HG03064 (cell line): Measurements from ENCODE around the gene PODXL2.

Source experiments
- ATAC-seq: cut with Tn5 transposase; IDR thresholded peaks from one replicate; pipeline ENCODE4 v1.9.1; 2021; ENCODE audit warnings: low read depth; ENCODE audit not compliant: unreplicated experiment

PODXL2 gene

DNA sequence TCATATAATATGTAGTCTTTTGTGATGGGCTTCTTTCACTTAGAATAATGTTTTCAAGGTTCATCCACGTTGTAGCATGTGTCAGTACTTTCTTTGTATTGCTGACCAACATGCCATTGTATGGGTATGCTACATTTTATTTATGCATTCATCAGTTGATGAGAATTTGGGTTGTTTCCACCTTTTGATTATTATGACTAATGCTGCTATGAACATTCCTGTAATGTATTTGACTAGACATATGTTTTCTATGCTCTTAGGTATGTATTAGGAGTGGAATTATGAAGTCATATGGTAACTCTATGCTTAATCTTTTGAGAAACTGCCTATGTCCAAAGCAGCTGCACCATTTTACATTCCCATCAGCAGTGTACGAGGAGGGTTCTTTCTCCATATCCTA lies 3.2 kb upstream of the PODXL2 start:
- no peak for ATAC-seq

DNA sequence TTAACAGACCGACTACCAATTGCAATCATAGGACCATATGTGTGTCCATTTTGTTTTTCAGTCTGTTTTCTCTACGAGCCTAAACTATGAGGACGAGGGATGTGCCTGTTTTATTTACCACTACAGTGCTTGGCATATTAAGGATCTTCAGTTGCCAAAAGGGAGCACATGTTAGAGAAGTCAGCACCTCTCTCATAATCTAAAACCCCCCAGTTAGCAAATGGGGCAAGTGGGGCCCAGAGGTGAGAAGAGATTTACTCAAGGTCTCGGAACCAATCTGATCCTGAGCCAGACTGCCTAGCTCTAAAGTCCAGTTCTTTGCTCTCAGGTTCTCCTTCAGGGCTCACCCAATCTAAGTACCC lies 578 bp upstream of the PODXL2 start:
- ATAC-seq = no peak

DNA sequence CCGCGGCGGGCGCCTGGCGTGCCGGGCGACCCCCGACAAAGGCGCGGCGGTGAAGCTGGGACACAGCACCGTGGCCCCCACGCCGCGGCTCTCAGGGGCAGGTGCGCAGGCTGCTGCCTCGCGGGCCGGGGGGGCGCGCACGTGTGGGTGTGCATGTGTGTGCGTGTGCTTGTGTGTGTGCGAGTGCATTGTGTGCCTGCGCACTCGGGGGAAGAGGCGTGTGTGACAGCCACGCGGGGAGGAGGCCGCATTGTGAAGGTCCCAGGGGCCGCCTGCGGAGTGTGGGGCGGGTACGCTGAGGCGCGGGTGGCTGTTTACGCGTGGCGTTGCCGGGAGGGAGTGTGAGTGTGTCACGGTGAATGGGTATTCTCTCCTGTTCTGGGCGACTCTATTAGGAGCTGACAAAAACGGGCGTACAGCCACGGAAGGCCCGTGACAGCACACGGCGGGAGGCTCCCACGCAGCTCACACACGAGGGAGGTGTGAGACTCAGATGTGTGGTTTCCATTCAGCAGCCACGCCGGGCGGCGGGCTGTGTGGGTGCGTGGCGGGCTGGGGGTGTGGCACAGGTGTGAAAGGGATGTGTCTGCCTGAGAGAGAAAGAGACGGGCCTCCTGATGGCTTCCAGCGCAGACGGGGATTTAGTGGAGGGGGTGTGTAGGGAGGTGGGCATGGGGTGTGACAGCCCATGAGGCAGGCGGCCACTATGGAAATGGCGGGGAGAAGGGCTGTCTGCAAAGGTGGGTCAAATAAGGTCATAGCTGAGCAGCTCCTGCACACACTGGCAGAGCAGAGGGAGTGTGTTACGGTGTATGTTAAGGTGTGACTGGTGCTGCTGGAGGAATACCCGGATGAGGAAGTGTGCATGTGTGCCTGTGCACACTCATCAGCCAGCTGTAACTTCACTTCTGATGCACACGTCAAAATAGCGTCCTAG lies 750 bp downstream of the PODXL2 start:
- ATAC-seq = no peak

DNA sequence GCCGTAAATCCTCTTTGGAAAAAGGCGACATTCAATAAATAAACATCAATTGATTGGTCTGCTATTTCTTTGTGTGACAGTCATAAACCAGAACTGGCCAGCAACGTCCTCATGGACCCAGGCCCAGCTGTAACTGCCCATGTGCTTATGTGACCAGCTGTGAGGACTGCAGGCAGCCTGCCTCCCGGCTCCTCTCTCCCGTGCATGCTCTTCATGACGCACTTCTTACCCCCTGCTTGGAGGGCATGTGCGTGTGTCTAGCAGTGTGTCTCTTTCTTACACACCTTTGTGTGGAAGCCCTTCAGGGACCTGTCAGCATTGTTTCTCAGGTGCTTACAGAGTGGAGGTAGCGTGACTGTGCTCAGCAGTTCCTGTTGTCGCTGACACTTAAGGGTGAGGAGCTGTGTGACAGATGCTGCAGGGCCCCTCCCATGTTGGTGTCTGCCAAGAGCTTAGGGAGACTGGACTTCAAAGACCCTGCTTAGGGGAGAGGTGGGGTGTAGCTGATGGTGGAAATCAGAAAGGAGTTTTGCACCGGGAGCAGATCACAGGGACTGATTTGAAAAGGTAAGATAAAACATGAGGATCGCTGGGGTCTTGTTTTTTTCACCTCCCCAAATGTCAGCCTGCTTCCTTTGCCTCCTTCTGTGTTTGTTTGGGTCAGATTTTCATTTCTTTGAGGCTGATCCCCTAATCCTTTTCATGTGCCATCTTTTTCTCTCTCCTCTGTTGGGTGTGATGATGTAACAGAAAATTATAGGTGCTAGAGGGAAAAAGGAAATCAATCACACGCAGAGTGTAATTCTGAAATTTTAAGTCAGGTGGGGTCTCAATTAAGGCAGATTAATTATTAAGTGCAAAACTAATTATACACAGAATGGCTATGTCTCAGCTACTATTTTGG lies 2.1 kb downstream of the PODXL2 start:
- no peak for ATAC-seq

DNA sequence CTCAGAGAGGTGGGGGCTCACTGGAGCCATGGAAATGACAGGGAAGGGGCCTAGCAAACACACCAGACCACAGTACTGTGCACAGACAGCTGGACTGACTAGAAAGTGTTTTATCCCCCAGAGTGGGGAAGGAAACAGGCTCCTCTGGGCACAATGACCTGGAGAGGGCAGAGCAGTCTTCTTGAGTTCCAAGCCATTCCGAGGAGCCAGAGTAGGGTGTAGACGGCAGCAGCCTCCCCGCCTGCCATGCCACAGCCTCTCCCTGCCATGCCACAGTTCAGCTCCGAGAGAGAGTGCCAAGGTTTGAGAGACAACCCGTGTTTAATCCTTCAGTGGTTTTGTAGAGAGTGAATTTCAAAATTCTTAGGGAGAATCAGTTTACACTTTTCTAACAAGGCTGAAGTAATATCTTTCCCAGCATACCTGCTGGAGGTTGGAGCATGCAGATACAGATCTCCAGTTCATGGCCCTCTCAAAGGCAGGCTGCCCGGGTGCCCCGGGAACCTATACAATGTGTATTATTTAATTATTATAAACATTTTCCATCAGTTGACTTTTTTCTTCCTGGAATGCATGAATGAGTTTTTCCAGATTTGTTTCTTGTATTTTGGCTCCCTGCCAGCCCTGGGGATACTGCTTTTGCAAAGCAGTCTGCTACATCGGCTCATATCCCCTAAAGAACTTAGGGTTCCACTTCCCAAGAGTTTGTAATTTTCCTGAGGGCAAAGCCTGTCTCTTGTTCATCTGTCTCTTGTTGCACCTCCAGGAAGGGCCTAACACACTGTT lies 3.2 kb downstream of the PODXL2 start:
- no peak for ATAC-seq

DNA sequence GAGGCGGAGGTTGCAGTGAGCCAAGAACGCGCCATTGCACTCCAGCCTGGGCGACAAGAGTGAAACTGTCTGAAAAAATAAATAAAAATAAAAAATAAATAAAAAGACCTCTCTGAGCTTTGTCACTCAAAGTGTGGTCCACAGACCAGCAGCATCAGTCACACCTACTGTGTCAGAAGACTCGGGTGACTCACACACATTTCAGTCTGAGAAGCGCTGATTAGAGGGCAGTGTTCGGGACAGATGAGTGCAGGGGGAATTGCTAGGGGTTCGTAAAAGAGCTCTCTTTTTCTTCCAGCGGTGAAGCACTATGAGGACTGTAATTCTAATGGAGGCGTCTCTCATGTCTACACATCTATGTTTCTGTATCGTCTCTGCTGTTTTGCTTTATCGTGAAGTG lies 5.7 kb downstream of the PODXL2 start:
- ATAC-seq = no peak

DNA sequence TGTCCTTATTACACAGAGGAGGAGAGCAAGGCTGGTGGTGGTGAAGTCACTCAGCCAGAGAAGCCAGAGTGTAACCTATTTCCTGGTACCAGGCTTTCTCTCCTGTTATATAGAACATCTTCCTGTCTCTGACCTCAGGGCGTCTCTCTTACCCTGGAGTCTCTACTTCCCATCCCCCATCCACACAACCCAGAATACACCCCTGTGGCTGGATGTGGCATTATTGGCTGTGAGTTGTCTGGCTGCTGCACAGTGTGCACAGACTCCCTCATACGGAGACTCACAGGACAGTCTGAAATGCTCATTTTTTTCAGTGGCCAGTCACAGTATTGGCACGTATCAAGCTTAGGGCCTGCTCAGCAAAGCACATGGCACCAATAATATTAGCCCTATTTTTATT lies 8.6 kb downstream of the PODXL2 start:
- ATAC-seq = no peak

DNA sequence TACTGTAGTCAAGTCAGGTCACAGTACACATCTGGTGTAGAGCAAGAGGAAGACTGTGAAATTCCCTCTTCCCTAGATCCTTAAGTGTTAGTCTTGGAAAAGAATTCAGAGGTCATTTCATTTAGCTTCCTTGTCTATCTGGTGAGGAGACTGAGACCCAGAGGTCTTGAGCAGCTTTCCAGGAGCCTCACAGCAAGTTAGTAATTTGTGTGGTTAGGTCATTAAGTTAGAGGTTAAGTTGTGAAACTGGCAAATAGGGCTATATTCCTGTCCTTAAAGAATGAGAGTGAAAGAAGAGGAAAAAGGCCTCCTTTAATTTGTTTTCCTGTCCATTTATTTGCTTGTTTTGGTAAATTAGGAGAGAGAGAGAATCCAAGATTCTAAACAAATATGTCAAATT lies 9.0 kb downstream of the PODXL2 start:
- ATAC-seq = no peak

DNA sequence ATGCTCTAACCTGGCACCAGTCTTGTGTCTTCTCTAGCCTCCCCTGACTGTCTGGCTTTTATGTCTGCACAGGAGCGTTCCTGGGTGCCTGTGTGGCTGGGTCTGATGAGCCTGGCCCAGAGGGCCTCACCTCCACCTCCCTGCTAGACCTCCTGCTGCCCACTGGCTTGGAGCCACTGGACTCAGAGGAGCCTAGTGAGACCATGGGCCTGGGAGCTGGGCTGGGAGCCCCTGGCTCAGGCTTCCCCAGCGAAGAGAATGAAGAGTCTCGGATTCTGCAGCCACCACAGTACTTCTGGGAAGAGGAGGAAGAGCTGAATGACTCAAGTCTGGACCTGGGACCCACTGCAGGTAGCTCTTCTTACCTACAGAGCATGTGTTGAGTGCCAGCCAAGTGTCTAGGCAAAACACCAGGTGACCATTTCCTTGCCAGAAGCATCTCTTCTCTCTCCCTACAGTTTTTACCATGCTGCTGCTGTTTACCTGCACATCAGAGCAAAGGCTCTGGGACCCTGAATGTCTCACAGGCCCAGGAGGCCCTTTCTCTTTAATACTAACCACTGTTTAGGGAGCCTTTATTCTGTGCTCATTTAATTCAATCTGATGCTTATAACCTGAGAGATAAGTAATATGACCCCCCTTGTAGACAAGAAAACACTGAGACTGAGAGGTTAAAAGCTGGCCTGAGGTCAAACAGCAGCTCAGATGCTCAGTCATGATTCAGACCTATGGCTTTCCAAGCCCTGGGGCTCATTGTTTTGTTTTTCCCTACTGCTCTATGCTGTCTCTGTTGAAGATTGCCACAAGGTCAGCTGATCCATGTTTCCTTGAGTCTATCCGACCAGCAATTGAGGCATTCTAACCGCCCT lies 10.4 kb downstream of the PODXL2 start:
- ATAC-seq = no peak

DNA sequence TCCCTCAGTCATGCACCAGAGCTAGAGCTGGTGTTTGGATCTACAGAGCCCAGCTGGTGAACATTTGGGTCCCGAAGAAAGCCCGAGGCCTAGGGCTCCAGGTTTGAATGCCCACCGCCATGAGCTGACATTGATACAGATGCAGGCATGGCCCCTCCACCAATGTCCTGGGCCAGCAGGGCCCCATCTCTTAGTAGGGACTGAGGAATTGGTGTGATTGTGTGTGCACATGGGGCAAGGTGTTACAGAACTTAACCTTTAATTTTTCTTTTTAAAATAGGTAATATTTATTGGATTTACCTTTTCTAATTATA lies 11.0 kb downstream of the PODXL2 start:
- no peak for ATAC-seq

DNA sequence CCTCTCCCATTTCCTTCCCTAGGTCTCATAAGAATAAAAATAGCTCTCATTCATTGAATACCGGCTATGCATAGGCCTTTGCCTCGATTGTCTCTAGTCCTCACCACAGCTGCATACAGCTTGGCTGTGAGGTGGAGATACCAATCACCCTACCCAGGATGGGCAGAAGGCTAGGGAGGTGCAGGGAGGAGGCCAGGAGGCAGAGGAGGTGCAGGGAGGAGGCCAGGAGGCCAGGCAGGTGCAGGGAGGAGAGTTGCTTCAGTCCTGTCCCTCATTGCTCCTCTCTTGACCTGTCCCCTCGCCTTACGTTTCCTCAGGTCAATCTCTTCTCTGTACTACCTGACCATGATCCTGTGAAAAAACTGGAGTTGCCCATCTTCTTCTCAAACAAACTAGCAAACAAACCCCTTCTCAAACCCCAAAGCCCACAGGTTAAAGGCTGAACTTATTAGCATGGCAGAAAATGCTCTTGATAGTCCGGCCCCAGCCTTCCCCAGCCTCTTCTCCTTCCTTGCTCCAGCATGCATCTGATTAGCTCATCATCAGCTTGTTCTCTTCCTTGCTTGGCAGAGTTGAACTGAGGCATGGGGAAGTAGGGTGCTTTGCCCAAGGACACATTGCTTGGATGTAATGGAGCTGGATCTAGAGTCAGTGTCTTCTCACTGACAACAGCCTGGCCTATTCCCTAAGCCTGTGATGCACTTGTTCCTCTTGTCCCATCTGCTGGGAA lies 15.8 kb downstream of the PODXL2 start:
- ATAC-seq = no peak

DNA sequence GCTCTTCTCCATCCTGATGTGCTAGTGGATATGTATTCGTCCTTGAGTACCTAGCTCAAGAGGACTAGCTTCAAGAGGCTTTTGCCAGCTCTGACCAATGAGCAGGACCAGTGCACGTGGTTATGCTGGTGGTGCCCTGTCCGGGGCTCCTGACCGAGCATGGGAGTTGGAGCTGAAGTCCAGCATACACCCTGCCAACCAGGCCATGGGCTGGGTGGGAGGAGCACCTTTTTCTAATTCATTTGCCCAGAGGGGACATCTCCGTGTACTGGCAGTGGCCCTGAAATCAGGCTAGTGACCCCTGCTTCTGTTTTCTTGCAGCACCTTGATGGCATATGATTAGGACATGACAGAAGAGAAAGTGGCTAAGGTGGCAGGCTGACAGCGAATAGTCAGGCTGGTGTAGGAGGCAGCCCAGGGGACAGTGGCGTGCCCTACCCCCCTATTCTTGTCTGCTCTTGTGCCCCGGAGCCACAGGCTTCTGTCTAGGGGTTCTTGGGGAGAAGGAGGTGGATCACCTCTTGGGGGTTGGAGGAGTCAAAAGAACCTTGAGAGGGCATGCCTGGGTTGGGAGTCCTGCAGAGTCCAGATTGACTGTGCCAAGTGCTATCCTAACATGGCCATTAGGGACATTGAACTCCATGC lies 16.5 kb downstream of the PODXL2 start:
- no peak for ATAC-seq

DNA sequence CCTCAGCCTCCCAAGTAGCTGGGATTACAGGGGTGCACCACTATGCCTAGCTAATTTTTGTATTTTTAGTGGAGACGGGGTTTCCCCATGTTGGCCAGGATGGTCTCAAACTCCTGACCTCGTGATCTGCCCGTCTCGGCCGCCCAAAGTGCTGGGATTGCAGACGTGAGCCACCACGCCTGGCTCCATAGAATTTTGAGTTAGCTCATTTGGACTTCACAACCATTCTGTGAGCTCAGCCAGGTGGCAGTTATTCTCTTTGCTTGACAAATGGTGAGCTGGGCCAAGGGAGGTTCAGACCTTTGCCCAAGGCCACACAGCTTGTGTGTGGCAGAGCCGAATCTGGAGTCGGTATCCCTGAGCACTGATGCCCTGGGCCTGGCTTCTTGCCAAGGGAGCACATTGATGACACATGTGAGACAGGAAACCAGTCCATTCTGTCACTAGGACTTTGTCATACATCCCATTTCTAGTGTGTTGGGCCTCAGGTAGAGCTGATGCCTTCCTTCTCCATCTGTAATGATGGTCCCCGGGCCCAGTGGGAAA lies 17.6 kb downstream of the PODXL2 start:
- ATAC-seq = no peak

DNA sequence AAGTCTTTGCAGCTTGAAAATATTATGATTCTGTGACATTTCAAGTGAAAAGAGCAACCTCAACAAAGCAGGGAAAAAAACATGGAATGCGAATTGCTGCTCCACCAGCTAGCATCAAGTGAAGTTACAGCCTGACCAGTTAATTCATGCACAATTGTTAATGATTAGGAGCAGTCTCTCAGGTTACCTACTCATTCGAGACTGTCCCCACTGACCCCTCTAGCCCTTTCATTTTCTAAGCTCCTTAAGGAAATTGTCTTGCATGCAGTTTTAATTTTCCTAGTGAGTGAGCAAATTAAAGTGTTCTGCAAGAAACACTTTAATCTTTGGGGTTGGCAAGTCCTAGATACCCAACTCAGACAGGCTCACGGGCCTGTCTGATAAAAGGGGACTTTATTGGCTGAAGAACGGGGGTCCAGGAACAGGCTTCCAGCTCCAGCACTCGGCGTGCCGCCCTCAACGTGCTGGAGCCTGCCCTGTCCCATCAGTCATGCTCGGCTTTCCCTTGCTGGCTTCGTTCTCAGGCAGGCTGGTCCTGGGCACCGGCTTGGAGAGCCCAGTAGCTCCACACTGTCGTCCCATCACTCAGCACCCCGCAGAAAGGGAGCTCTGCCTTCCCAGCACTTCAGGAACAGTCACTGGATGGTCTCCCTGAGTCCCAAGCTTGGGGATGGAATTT lies 18.3 kb downstream of the PODXL2 start:
- no peak for ATAC-seq

DNA sequence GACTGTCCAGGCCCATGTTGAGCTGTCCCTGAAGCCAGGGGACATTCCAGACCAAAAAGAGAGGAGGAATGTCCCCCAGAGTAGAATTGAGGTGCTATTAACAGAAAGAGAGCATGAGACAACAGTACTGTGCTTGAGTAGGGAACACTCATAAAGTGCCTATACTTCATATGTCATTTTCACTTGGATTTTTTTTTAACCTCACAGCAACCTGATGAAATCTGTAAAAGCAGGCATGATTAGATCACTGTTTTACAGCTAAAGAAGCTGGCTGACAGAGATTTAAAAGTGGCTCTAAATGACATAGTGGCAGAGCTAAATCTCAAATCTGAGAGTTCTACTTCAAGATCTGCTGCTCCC lies 18.8 kb downstream of the PODXL2 start:
- ATAC-seq = no peak

DNA sequence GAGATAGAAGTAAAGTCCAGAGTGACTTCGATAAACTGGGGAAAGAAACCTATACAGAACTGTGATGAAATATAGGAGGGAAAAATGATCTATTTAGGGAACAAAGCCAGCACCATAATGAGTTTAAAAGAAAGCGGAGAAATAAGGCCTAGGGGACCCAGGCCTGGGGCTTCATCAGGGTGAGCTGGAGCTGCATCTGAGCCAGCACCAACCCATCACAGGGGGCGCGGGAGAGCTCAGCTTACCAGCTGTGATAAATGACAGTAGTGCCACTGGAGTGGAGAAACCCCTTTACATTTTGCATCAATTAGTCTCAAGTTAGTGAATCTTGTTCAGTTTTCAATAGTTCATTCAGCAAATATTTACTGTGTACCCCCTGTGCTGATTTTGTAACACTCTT lies 21.3 kb downstream of the PODXL2 start:
- ATAC-seq = no peak

DNA sequence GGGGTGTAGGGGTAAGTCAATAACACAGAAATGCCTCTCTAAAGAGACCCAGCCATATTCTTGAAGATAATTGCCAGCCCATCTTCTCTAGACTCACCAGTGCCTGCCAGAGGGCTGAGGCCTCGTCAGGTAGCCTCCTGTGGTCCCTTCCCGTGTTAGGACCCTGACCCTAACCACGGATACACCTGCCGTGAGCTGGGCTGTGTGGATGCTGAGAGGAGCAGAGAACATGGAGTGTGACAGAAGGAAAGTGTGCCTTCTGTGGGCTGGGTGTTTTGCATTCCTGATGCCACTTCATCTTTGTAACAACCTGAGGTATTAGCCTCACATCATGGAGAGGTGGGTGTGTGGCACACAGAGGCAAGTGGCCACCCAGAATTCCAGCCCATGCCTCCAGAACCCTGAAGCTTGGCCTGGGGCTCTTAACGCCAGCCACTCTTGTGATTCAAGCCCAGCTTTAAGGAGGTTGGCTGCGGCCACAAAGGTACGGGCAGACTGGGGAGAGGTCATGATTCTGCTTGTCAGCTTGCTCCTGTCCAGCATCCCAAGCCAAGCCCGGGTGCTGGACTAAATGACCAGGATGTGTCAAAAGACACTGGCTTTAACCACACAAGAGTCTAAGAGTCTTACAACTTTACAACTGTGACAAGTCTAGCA lies 22.7 kb downstream of the PODXL2 start:
- no peak for ATAC-seq
